ENCODE measurements around the gene ZBTB14. TPM values are rescaled to one million over a fixed set of nuclear protein-coding genes. Genes with fewer than 3 reads are reported as not detected.

The ZBTB14 gene
- total RNA-seq, 2 experiments from 2014 or later, result 23.9 to 25.5 TPM

GRCh38 chr18:5239447-5239846 is 56.1 kb downstream of the ZBTB14 start:
- no peak for TF ChIP-seq CTCF (IDR thresholded peaks at IDR 0.05)
- H3K4me3 Mint-ChIP-seq, result peak overlapping the region; percentile 94
- intact Hi-C loops (cut with micrococcal nuclease), result loop anchor here (2.0 to 5.0 kb wide), 2 partner anchors 55 to 82 kb away; partner anchors contain the start of gene ZBTB14
- no peak for ATAC-seq
- no peaks in the 10 kb centered on the region for H3K27me3 Mint-ChIP-seq
- POLR2A ChIA-PET, result interaction anchor here (0.7 to 4.3 kb wide), 2 partner anchors 56 to 170 kb away, joined by 3 to 101 read pairs; partner anchors contain the start of gene ZBTB14
- DNase-seq, result no peak
- peaks cover 54% of the 10 kb centered on the region for H3K36me3 Mint-ChIP-seq (ENCODE audit: low read depth)
- H3K9me3 Mint-ChIP-seq, result peaks cover 13% of the 10 kb centered on the region
- H3K4me1 Mint-ChIP-seq (ENCODE audit: low read depth), result peaks cover 39% of the 10 kb centered on the region
- H3K27ac Mint-ChIP-seq, result peak overlapping the region; percentile 52
- CTCF ChIA-PET, result interaction anchor here (2.6 kb wide), 1 partner anchor 55 kb away, joined by 16 read pairs; the partner anchor contains the start of gene ZBTB14

Other genes with a start within 250 kb of the ZBTB14 start
- gene AKAIN1, start 98.5 kb downstream of the ZBTB14 start, total RNA-seq, result not detected
- gene EPB41L3, start 248.3 kb upstream of the ZBTB14 start, total RNA-seq, result under 1 TPM in 1 of 2 experiments, not detected in 1; 0.31 TPM